T-helper 9 cell (primary cell): ENCODE measurements around the gene MRPL33.

ENCODE experiments used
- DNase-seq: peaks from one replicate; pipeline ENCODE4 v3.0.0-alpha.2; 2020

Gene MRPL33

DNA sequence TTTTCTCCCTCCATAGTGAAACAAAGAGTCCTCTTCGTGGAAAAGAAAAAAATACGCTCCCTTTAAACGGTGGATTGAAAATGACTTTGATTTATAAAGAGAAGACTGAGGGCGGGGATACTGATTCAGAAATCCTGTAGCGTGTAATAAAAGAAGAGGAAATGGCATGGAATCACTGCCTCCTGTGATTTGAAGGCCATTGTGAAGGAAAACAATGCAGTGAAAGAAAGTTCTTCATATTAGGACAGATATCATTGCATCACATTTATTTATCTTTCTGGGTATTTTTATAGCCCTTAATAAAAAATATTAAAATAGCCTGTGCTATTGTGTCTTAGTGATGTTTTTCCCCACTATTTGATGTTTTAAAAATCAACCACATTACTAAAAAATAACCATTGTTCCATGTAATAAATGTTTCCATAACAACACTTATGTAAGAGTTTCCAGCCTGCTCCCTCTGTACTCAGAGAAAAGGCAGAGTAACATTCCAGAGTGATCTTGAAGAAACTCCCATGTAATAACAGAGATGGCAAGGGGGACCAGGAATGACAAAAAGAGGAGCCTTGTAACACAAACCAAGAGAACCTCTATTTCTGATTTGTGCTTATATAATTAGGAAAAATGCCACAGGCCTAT lies 8.0 kb downstream of the MRPL33 start:
- DNase-seq: no peak

DNA sequence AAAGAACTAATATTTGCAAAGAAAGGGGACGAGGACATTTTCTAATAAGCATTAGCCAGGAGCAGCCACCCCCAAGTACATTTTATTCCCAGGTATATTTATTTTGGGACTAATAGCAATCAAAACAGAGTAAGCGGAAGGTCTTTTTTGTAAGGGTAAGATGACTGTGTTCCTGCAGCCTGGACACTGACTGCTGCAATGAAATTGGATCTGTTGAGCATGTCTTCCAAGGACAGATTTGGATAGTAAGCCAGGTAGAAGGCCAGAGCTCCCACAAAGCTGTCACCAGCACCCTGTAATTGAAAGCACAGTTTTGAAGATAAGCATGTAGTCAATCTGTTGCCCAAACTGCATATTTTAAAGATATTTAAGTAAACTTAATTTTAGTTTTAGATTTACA lies 10.0 kb downstream of the MRPL33 start:
- no peak for DNase-seq

- no peak for DNase-seq
Measured at GRCh38 chr2:27782701-27783100, 11.2 kb downstream of the MRPL33 start.

- no peak for DNase-seq
Measured at GRCh38 chr2:27790796-27791195, 19.3 kb downstream of the MRPL33 start.

DNA sequence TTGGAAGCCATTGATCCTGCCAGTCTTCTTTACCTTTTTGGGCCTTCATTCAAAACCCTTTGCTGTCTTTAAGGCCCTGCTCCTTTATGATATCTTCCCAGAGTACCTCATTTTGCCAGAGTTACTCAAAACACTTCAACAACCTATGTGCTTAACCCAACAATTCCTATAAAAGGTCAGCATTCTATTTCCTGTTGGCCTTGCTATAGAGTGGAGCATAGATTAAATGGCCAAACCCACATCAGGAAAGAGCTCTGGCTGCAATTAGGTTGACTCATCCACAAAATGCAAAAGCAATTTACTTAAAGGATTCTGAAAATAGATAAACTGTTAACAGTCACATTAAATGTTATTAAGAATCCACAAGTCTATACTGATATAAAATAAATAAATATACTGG lies 21.2 kb downstream of the MRPL33 start:
- DNase-seq: no peak

- no peak for DNase-seq
Measured at GRCh38 chr2:27795093-27795834, 23.7 kb downstream of the MRPL33 start.

- DNase-seq: no peak
Measured at GRCh38 chr2:27795868-27796277, 24.4 kb downstream of the MRPL33 start.

DNA sequence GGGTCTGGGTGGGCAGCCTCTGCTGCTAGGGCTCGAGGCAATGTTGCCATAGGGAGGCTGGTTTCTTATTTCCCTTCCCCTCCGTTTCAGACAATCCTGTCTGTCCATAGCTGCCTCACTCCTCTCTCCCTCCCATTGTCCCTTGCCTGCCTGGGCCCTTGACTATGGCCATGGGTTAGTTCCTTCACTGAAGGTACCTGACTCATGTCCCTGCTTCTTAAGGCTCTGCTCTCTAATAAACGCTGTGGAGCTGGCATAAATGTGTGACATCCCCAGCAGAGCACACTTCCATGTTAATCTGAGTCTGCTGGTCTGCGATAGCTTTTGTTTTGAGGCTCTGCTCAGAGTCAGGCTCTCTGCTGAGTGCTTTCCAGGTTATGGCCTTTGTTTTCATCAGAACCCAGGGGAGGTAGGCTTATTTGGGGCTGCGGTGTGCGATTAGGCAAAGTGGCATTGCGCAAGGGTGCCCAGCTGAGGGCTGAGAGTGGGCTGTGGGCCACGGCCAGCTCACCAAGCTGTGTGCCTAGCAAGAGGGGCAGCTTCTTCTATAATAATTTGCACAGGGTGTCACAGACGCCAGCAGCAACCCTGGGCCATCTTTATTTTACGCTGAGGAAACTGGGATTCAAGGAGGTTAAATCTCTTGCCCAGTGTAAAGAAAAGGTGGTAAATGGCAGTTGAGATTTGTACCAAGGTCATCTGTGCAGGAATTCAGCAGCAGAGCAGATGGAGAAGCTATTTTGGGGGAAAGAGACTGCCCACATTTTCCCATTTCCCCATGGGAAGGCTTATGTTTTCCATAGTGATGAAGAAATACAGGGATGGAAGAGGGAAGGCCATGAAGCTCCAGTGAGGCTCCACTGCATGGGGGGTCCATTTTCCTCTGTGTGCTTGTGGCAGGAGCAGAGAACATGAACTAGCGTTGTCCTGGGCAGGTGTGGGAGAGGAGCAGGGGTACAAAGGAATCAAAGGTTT lies 25.6 kb downstream of the MRPL33 start:
- DNase-seq: no peak

DNA sequence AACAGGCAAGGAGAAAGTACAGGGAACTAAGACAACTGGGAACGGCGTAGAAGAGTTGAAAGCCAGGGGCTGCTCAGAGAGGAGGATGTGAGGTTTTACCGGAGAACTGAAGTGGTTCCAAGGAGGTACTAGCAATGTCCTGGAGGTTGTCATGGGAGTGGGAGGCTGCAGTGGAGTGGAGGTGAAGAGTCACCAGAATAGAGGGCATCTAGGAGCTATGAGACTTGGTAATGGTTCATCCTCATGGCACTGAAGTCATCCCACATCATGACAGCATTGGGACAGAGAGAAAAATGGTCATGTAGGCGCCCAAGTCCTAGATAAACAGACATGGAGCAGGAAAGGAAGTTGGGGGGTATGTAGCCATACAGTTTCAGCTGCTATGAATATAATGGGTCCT lies 26.3 kb downstream of the MRPL33 start:
- no peak for DNase-seq

- DNase-seq: no peak
Measured at GRCh38 chr2:27798486-27798885, 27.0 kb downstream of the MRPL33 start.

DNA sequence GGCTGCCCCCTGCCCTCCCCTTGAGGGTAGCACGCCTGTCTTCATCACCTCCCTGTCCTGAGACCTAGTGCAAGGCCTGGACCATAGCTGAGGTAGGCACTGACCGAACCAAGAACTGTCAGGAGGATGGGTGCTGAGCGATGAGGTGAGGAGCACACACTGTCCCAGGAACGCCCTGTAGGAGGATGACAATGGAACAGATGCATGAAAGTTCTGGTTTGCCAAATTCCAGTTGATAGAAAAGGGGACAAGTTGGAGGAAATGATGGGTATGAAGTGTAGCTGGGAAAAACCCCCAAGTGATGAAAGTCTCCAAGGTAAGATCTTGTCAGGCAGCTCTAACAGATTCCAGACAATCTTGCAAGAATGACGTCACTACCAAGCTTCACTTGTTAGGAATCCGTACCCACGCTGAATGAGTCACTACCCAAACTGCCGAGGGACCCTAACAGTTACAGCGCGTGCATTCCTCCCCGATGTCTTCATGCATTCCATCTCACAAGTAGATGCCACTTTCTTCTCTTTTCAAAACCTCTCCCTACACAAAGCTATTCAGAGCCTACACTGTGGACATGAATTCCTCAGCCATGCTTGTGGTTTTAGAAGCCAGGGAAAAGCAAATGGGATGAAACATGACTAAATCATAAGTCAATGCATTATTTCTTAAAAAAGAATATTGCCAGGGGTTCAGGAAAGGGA lies 27.6 kb downstream of the MRPL33 start:
- no peak for DNase-seq

GRCh38 chr2:27799646-27800010 lies 28.1 kb downstream of the MRPL33 start:
- DNase-seq: no peak

DNA sequence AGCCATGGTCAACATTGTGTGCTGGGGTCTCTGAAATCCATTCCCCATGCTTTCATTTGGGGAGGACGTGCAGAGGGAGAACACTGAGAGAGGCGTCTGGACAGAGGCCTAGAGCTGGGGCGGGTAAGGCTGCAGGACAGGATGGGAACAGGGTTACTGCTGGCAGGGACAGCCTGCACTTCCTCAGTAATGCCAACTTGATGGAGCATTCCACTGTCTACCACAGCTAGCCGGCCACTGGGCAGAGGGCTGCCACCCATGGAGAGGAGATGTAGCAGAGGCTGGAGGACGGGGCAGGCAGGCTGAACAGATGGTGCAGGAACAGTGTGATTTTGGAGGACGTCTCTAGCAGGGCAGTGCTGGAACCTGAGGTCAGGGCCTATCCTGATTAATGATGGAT lies 29.3 kb downstream of the MRPL33 start:
- no peak for DNase-seq

DNA sequence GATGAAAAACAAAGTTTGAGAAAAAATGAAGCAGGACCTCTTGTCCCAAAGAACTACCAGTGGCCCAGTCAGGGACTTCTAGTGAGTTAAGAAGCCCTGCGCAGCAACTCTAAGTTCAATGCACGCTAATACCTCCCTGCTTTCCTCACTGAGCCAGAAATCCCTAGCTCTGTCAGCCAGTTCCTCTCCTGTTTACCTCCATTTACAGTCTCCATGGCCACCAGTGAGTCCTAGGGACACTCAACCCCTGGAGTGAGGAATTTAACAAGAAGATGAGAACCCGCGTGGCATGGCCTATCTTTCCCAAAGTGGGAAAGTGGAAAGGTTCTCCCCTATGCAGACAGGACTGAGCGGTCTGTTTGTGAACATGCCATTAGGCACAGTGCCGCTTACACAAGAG lies 31.0 kb downstream of the MRPL33 start:
- no peak for DNase-seq

DNA sequence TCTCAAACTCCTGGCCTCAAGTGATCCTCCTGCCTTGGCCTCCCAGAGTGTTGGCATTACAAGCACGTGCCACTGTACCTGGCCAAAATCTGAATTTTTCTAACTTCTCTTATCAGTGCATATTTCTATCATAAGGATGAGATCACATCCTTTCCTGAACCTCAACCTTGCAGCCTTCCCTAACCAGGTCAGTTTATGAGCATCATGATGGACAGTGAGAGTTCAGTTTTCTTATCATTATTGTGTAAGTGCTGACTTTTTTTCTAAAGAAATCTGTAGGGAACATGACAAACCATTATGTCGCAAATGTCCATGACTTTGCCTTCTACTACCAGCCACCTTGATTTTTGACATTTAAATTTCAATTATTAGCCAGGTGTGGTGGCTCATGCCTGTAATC lies 31.5 kb downstream of the MRPL33 start:
- DNase-seq: no peak

DNA sequence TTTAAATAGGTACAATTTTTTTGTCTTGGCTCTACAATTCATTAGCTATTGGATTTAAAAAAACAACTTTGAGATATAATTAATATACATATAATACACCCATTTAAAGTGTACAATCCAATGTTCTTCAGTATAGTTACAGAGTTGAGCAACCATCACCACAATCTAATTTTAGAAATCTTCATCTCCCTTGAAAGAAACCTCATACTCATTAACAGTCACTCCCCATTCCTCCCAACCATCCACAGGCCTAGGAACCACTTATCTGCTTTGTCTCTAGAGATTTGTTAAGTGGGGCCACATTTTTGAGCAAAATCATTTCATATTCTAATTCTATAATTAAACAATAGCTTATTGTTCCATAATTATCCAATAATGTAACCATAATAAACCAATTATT lies 32.6 kb downstream of the MRPL33 start:
- DNase-seq: no peak

- DNase-seq: no peak
Measured at GRCh38 chr2:27805180-27805579, 33.7 kb downstream of the MRPL33 start.

DNA sequence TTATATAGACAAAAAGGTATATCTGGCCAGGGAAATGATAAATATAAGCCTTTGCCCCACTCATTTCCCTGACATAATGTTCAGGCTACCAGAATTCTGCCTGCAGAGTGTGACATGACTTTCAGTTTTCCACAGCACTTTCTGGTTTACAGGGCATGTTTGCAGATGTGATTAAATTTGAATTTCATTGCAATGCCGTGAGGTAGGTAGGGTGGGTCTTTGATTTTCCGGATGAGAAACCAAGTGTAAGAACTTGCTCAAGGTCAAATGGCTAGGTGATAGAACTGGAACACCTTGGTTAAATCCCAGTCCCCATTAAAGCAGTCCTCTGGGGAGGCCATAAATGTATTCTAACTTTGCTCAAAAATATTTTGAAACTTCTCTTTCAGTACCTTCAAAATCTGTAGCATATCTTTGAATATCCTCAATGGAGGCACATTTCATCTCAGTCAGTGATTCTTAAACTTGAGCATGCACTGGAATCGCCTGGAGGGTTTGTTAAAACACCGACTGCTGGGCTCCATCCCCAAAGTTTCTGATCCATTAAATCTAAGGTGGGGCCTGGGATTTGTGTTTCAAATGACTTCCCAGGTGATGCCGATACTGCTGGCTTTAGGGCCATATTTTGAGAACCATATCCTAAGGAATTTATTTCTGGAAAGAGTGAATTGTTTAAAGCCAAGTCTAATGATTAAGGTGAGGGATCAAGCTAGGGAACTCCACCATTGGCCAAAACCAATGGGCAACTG lies 35.0 kb downstream of the MRPL33 start:
- no peak for DNase-seq

- peak; percentile 2 for DNase-seq
Measured at GRCh38 chr2:27807476-27807875, 36.0 kb downstream of the MRPL33 start.

DNA sequence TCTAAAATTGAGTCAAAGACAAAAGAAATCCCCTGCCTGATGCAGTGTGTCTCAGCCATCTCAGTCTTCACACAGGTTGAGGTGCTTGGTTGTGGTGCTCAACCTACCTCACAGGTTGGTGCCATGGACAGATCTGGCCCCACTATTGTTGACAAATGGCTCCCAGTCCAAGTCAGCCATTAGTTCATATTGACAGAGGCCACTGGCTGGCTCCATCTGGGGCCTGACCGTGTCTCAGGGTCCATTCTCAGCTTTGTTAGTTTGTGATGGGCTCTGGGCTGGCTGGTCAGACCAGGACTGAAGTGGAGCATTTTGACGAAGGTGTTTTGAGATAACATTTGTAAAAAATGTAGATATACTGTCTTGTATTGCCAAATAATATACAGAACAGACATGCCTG lies 36.9 kb downstream of the MRPL33 start:
- DNase-seq: no peak

- no peak for DNase-seq
Measured at GRCh38 chr2:27808984-27809383, 37.5 kb downstream of the MRPL33 start.

DNA sequence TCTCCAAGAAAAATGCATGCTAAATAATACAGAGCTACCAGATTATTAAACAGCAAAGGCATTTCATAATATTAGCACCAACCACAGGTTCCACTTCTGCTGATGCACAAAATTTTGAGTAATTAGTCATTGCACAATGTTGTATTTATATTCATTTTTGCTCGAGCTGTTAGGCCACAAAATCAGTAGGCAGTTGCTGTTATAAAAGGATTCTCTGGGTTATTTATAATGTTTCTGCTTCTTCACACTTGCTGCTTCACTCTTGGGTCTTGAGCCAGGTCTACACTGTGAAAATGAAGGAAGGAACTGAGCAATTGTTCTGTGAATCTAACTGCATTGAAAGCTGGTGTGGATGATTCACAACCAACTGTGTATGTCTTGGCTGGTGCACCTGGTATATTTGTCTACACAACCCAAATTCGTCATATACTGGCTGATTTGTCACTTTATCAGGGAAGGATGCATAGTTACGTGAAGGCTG lies 38.3 kb downstream of the MRPL33 start:
- DNase-seq: no peak
